Measurements from ENCODE around the gene AUTS2. TPM values are rescaled to one million over a fixed set of nuclear protein-coding genes. Genes with fewer than 3 reads are reported as not detected.

The AUTS2 gene
- total RNA-seq, 1 donor from 2014 or later, result 9.9 TPM

GRCh38 chr7:70294211-70294911 is 696.1 kb downstream of the AUTS2 start:
- DNase-seq (ENCODE audit: low read depth), result no peak
- H3K27me3 ChIP-seq (ENCODE audit: control insufficient read depth, insufficient read depth, low read length), result no peaks in the 10 kb centered on the region
- H3K36me3 ChIP-seq (ENCODE audit: control insufficient read depth, insufficient read depth, low read length), result no peaks in the 10 kb centered on the region
- TF ChIP-seq CTCF (IDR thresholded peaks at IDR 0.05; ENCODE audit: insufficient read depth, low read length, poor library complexity, severe bottlenecking), result no peak
- no peak overlapping the region for H3K4me3 ChIP-seq (ENCODE audit: low read depth, low read length)

GRCh38 chr7:70298780-70299471 is 700.7 kb downstream of the AUTS2 start:
- no peaks in the 10 kb centered on the region for H3K36me3 ChIP-seq (ENCODE audit: control insufficient read depth, insufficient read depth, low read length)
- TF ChIP-seq CTCF (IDR thresholded peaks at IDR 0.05; ENCODE audit: insufficient read depth, low read length, poor library complexity, severe bottlenecking), result no peak
- H3K27me3 ChIP-seq (ENCODE audit: control insufficient read depth, insufficient read depth, low read length), result no peaks in the 10 kb centered on the region
- DNase-seq (ENCODE audit: low read depth), result no peak
- no peak overlapping the region for H3K4me3 ChIP-seq (ENCODE audit: low read depth, low read length)

- no peak for TF ChIP-seq CTCF (IDR thresholded peaks at IDR 0.05; ENCODE audit: insufficient read depth, low read length, poor library complexity, severe bottlenecking)
- Histone ChIP-seq H3K27me3 (ENCODE audit: control insufficient read depth, insufficient read depth, low read length) (no peaks in the 10 kb centered on the region), H3K36me3 (ENCODE audit: control insufficient read depth, insufficient read depth, low read length) (no peaks in the 10 kb centered on the region), H3K4me3 (ENCODE audit: low read depth, low read length) (no peak overlapping the region)
- DNase-seq (ENCODE audit: low read depth), result no peak
Measured at GRCh38 chr7:70299472-70299807, 701.2 kb downstream of the AUTS2 start.

- no peak for DNase-seq (ENCODE audit: low read depth)
- Histone ChIP-seq H3K4me3 (ENCODE audit: low read depth, low read length) (no peak overlapping the region), H3K27me3 (ENCODE audit: control insufficient read depth, insufficient read depth, low read length) (no peaks in the 10 kb centered on the region), H3K36me3 (ENCODE audit: control insufficient read depth, insufficient read depth, low read length) (no peaks in the 10 kb centered on the region)
- no peak for TF ChIP-seq CTCF (IDR thresholded peaks at IDR 0.05; ENCODE audit: insufficient read depth, low read length, poor library complexity, severe bottlenecking)
Measured at GRCh38 chr7:70301673-70302185, 703.5 kb downstream of the AUTS2 start.

GRCh38 chr7:70303309-70303708 is 705.0 kb downstream of the AUTS2 start:
- Histone ChIP-seq H3K4me3 (ENCODE audit: low read depth, low read length) (no peak overlapping the region), H3K27me3 (ENCODE audit: control insufficient read depth, insufficient read depth, low read length) (no peaks in the 10 kb centered on the region), H3K36me3 (ENCODE audit: control insufficient read depth, insufficient read depth, low read length) (no peaks in the 10 kb centered on the region)
- DNase-seq (ENCODE audit: low read depth), result no peak
- TF ChIP-seq CTCF (IDR thresholded peaks at IDR 0.05; ENCODE audit: insufficient read depth, low read length, poor library complexity, severe bottlenecking), result no peak

Measured in kidney epithelial cell (primary cell).